ENCODE measurements around the gene ITPA.

GRCh38 chr20:3195590-3196237 is 13.6 kb upstream of the ITPA start:
- TF ChIP-seq ELF1 (CRISPR knock-in tag; IDR thresholded peaks at IDR 0.05) (no peak), SIN3A (IDR thresholded peaks at IDR 0.05; ENCODE audit: borderline replicate concordance, low read depth, low read length) (no peak), POLR2AphosphoS5 (IDR thresholded peaks at IDR 0.05; ENCODE audit: low read depth, low read length) (no peak), JUND (CRISPR knock-in tag; IDR thresholded peaks at IDR 0.05) (no peak), U2AF1 (optimal IDR thresholded peaks at IDR 0.05; ENCODE audit: low read depth, low read length) (no peak), TP53 (CRISPR knock-in tag; conservative IDR thresholded peaks at IDR 0.05) (no peak)

Measured in HepG2 (cell line).